ENCODE measurements around the gene C11orf91.
"Not testable (repeated sequence)": the region's sequence is repeated elsewhere in the genome, so short reads cannot be mapped to it uniquely, and the experiment has no call there.

The C11orf91 gene

DNA sequence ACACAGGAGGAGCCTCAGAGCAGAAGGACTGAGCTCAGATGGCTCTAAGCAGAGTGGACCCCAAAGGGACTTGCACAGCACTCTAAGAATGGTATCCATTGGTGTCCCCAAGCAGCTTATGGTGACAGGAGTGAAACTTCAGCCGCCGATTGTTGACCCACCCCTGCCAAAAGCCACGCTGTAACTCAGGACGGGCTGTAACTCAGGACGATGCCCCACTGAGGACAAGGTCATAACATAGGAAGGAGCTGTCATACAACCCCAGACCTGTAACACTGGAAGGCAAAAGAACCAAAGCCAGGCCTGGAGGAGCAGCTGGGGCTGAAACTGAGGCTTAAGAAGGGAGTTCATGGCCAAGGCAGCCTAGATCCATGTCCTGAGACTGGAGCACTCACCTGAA lies 21.4 kb upstream of the C11orf91 start:
- no peak for DNase-seq (ENCODE audit: low spot score)

DNA sequence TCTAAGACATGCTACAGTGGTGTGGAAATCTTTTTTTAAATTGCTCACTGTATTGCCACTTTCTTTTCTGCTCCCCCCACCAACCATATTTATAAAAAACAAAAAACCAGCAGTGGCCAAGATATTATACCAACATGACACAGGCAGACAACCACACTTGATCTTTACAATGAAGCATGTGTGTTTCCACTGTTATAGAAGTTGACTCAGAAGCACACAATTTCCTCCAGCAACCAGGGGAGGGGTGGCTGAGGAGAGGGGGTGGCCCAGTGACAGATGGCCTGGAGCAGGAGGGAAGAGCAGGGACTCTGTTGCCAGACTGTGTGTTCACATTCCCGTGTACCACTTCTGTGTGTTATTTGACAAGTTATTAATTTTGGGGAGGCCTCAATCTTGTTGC lies 20.8 kb upstream of the C11orf91 start:
- DNase-seq (ENCODE audit: low spot score): no peak

DNA sequence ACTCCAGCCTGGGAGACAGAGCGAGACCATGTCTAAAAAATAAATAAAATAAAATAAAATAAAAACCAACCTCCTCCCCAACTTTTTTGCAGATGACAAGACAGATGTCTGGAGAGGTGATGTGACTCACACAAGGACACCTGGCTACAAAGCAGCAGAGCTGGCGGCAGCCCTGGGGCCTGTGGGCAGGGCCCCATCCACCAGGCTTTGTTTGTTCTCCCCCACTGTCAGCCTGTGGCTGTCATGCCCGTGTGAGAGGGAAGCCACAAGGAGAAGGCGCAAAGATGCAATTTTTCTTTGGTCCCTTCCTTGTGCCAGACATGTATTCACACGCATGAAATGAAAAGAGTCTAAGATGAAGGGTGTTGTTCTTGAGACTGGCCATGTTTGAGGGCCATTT lies 19.0 kb upstream of the C11orf91 start:
- no peak for DNase-seq (ENCODE audit: low spot score)

DNA sequence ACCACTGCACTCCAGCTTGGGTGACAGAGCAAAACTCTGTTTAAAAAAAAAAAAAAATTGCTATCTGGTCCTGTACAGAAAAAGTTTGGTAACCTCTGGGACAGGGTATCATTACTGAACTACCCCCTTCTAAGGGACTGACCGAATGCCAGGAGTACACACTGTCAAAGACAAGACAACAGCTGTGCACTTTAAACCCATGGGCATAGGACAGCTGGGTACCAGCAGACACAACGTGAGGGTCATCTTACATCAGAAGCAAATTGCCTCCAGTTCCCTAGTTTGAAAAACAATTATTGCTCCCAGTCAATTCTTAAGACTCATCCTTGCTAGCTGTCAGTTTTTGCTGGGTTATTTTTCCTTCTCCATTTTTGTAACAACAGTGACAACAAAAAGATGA lies 17.8 kb upstream of the C11orf91 start:
- DNase-seq (ENCODE audit: low spot score): no peak

DNA sequence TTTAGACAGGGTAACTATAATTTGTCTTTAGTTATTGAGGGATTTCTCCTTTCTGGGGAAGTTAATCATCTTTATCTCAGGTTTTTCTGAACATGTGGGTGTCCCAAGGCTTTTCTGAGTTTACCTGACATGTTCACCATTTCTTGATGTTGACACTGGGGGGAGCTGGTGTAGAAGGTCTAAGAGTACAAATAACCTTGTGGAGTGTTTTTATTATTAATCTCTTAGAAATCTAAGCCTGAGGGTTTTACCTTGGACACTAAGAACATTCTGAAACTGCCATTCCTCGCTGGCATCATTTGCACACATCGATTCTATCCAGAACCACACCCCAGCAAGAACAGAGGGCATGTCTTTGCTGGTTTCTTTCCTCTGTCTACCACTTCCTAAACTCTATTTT lies 15.6 kb upstream of the C11orf91 start:
- no peak for DNase-seq (ENCODE audit: low spot score)

DNA sequence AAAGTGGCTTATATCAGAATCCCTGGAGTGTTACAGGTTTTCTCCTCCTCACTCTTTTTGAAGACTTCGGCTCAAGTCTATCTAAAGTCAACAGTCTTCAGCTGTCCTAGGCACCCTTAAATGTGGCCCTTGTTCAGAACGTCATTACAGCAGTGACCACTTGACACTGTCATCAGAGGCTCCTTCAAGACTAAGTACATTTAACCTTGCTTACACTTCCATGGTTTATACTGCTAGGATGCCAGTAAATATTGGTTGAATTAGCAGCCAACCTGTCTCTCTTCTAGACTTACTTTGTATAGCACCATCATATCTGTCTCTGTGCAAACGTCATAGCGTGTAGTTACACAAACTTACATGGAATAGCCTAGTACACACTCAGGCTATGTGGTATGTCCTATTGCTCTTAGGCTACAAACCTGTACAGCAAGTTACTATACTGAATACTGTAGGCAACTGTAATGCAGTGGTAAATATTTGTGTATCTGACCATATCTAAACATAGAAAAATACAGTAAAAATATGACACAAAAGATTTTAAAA lies 13.3 kb upstream of the C11orf91 start:
- DNase-seq (ENCODE audit: low spot score): no peak

DNA sequence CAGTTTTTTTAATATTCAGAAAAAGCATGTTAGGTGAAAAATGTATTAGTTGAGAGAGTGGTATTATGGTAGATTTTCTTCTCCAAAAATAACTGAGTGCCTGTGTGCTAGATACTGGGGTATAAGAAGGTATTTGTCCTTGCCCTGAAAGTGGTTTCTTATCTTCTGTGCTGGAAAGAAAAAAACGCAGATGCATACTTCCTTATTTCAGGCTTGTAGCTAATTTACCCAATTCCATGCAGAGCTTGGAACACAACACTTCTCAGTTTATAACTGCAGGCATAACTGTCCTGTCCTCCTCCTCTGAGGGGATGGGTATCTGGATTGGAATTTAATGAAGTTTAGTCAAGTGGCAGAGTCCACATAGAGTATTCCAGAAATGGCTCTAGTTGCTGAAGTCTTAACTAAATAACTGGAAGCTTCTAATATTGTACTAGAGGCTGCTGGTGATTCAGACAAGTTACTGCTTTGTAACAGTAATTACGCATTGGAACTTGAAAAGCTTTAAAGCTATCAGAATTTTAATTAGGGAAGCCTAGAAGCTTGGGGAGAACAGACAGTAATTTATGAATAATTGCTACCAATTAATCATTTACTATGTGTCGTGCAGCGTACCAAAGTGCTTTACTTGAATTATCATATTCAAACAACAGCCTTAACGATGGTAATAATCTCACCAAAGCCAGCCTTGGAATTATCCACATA lies 12.7 kb upstream of the C11orf91 start:
- DNase-seq (ENCODE audit: low spot score): no peak

DNA sequence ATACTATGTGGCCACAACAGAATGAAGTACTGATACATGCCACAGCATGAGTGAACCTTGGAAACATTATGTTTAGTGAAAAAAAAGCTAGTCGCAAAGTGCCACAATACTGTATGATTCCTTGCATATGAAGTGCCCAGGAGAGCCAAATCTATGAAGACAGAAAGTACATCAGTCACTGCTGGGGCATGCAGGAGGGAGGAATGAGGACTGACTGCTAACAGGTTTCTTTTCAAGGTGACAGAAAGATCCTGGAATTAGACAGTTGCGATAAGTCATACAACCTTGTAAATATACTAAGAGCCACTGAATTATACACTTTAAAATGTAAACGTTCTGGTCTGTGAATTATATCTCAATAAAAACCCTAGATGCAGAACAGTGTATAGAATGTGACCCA lies 11.8 kb upstream of the C11orf91 start:
- no peak for DNase-seq (ENCODE audit: low spot score)

DNA sequence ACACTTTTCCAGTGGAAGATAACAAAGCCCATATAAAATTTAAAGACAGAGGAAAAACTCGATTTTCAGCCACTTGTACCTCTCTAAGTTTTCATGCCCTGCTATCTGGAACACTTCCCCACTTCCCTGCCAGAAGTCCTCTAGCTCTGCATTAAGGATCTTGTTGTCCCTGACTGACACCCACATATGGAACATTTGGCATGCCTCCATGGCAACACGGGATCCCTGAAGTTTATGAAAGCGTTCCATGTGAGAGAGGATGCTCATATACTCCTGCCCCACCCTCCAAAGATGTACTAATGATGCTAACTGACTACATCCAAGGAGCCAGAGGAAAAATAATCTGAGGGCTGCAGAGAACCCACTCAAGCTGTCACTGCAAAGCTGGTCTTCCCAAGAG lies 8.8 kb upstream of the C11orf91 start:
- DNase-seq (ENCODE audit: low spot score): no peak

DNA sequence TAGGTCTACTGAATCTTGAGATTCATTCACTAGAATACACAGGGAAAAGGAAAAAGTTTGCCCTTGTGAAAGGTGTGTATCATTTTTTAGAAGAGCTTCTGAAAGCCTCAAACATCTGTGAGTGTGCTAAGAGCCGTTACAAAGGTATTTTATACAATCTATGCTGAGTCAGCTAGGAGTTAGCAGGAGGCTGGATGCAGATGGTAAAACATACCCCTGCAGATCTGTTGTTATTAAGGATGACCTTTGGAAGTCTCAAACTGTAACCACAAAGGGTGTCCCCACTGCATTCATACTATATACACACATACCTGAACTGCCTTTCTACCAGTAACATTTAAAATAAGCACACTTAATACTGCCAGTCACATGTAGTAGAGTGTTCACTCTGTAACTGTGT lies 8.4 kb upstream of the C11orf91 start:
- DNase-seq (ENCODE audit: low spot score): no peak

DNA sequence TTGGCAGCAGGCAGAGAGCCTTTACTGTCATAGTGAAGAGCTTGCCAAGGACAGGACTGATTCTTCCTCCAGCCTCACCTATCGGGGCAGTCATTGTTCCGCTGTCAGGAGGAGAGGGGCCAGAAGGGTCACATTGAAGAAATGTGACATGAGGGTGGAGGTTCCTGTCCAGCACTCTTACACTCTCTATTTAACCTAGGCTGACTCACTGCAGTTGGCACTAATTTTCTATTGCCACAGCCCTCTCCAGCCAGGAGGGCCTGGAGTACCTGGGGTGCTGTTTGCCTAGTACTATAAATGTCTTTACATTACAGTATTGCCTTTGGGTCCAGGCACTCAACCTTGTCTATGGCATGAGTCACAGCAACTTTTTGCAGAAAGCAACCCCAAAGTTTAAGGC lies 7.2 kb upstream of the C11orf91 start:
- DNase-seq (ENCODE audit: low spot score): not testable (repeated sequence)

DNA sequence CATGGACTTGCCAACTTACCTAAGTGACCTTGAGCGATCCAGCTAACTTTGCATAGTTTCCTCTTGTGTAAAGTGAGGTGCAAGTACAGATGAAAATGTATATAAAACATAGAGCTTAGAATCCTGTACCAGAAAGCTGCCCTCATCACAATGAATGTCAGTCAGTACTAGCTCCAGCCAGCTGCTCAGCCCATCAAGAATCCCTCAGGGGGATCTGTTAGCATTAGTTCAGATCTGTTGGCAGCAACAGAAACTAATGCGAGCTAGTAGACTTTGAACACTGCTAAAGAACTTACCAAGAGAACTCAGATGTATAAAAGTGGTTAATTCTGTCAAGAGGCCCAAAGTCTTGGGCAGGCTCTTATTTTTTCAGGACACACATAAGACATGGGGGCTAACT lies 6.3 kb upstream of the C11orf91 start:
- no peak for DNase-seq (ENCODE audit: low spot score)

DNA sequence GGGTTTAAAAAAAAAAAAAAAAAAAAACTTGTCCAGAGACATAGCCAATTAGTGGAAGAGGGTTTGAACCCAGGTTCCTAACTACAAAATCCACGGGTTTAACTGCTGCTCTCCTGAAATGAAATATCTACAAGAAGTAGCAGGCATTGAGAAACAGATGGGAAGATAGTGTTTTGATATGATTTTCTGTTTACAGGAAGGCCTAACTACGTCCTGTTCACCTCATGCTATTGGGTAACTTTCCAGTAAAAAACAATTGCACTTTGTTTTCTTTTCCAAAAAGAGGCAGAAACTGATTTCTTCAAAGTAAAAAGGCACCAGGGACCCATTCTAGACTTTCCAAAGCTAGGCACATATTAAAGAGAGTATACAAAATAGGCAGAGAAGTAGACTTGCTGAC lies 5.9 kb upstream of the C11orf91 start:
- no peak for DNase-seq (ENCODE audit: low spot score)

DNA sequence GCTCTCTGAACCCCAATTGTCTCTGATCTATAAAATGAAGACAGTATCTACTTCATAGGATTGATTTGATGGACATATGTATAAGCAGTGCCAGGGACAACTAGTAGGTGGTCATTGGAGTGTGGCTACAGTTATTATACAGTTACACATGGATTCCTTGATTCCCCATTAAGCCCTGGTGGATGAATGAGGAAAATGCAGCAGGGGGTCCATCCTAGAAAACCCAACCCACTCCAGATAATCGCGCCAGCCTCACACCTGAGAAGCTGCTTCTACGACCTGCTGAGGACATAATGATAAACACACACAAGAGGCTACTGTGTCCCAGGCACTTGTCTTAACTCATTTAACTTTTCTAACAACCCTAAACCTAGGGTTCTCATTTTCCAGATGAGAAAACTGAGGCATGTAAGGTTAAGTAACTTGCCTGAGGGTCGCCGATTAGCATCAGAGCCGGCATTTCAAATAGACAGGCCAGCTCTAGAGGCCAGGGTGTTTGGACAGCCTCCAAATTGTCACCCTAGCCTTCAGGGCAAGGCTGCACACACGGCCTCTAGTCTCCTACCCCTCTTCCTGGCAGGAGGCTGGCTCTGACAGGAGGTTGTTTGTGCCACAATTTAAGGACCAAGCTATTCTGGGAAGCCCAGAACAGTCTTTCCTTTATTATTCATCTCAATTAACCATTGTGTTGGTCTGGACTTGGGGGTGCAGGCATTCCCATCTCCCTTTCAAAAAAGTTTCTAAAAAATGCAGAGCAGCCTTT lies 3.8 kb upstream of the C11orf91 start:
- no peak for DNase-seq (ENCODE audit: low spot score)

DNA sequence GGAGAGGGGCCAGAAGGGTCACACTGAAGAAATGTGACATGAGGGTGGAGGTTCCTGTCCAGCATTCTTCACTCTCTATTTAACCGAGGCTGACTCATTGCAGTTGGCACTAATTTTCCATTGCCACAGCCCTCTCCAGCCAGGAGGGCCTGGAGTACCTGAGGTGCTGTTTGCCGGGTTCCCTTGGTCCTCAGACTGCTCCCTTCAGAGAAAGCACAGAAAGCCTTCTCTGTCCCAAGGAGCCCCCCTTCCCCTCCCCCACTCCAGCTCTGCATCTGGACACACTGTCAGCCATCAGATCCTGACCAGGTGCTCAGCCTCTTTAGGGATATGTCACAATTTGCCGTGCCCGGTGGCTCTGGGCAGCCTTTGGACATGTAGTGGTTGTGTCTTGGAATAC lies 3.2 kb upstream of the C11orf91 start:
- DNase-seq (ENCODE audit: low spot score): no peak

DNA sequence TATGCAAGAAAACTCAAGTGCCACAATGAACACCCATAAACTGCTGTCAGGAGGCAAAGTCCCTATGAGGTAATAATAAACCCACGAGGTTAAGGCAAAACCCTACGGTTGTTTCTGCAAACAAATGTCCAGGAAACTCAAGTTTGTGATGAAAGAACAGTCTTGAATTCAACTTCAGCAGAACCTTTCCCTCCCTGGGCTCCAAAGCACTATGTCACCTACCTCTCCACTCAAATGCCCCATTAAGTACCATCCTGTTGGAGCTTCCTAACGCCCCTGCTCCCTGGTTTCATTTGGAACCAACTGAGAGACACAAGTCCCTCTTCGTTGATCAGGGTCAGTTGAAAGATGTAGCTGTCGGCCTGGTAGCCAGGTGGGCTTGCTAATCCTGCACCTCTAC lies 2.6 kb upstream of the C11orf91 start:
- DNase-seq (ENCODE audit: low spot score): no peak

DNA sequence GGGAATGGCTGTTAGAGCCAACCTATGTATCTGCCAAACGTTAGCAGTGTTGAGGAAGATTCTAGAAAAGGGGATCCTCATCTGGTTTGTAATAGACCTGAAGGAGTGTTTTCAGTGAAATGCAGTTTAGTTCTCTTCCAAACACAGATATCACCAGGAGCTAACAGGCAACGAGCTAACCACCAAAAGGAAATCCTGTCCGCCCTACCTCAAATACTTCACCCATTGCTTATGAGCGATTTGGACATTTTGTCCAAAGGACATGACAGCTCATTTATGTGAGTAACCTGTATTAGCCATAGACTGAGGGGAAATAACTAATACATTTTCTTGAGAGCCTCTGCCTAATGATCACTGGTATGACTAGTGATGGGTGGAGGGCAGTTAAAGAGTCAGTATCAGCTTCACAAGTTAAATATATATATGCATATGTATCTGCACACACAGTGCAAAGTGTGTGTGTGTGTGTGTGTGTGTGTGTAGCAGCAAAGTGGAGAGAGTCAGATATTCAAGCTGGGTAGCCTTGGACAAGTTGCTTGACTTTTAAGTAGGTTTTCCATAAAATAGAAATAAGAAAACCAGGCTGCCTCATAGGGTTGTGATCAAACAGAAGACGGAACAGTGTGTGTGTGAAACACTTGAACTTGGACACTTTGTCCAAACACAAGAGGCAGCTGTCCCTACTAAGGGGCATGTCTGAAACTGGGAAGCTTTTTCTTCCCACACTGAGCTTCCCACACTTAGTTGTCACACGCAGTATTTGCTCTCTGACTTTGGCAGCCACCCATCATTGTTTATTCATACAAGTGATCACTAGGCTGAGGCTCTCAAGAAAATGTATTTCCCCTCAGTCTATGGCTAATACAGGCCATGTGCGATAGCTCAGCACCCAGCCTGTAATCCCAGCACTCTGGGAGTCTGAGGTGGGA lies 940 bp upstream of the C11orf91 start:
- no peak for DNase-seq (ENCODE audit: low spot score)

DNA sequence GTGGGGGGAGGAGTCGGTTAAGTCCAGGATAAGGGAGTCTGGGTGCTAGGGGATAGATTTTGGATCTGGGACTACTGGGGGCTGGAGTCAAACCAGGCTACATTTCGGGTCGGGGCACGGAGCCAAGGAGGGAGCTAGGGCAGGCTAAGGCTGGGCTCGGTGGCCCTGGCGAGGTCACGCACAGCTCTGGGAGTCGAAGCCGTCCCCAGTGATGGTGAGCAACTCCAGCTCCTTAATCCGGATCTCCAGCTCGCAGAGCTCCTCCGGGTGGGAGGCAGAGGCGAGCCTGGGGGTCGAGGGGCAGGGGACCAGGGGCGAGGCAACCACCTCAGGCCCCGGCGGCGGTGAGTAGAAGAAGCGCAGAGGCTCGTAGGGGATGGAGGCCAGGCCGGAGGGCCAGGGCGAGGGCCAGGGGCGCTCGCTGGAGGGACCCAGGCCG lies 544 bp downstream of the C11orf91 start:
- DNase-seq (ENCODE audit: low spot score): no peak

DNA sequence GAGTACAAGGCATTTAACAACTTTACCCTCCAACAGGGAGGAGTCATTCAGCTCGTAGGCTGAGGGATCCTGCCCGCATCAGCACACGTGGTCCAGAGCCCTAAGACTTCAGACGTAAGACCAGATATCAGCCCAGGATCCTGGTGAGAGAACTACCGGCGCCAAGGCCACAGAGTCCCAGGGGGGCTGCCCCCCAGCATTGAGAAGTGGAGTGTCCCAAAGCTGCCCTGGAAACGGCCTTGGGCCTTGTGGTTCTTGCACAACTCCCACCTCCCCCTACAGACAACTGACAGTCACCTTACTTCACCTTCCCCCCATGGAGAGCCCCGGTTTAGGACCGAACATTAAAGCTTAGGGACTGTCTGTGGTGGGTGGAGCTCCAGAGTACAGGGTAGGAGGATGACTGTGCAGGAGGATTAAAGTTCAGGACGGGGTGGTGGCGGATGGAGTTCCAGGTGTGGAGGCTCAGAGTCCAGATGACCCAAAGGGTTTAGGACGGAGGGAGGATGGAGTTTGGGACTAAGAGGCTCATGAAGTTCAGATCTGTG lies 1.0 kb downstream of the C11orf91 start:
- DNase-seq (ENCODE audit: low spot score): no peak

DNA sequence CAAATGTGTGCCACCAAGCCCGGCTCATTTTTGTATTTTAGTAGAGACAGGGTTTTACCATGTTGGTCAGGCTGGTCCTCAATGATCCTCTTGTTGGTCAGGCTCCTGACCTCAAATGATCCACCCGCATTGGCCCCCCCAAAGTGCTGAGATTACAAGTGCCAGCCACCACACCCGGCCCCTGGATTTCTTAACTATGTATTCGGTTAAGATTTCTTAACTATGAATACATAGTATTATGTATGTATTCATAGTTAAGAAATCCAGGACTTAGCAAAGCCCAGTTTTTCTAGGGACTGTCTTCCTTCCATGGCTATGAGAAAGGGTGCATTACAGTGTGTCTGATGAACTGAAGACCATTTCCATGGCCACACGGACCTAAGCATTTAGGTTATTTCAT lies 1.7 kb downstream of the C11orf91 start:
- DNase-seq (ENCODE audit: low spot score): no peak

DNA sequence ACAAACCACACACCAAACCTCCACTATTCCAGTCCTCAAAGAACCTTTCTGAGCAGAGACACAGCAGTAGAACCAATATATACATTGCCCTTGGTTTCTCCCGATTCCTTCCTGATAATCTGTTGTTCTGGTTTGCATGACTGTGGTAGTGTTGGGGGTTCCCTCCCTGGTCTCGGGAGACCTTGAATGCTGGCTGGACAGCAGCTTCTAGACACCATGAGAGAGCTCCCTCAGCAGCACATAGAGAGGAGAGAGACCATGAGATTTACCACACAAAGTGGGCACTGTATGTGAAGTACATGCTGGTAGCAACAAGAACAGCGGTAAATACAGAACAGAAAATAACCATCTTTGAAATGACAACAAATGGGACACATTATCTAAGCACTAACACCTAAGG lies 2.6 kb downstream of the C11orf91 start:
- no peak for DNase-seq (ENCODE audit: low spot score)
